ENCODE results near the gene AP1S3.

Gene AP1S3

DNA sequence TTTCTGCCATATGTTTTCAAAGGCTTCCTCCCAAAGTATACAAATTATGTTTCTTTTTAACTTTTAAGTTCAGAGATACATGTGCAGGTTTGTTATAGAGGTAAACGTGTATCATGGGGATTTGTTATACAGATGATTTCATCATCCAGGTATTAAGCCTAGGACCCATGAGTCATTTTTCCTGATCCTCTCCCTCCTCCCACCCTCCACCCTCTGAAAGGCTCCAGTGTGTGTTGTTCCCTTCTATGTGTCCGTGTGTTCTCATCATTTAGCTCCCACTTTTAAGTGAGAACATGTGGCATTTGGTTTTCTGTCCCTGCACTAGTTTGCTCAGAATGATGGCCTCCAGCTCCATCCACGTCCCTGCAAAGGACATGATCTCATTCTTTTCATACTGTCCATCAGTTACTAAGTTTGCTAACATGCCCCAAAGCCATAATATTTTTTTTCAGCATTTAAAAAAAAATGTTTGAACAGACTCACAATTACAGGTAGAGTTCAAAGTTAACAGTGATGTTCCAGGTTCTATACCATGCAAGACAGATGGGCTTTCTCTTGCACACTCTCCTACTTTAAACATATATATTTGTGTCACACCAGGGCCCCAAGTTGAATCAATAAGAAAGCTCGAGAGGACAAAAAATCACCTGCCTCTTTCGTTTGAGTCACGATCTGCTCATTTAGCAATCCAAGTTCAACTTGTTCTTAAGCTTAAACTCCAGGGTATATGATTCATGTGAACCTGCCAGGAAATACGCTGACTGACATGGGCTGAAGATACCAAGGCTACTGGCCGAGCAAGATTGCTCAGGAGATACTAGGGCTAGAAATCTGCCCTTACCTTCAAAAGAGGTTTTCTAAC, 77.6 kb downstream of the AP1S3 start:
- DNase-seq (ENCODE audit: low read depth): peak; percentile 96

GRCh38 chr2:223758131-223758840, 79.1 kb downstream of the AP1S3 start:
- DNase-seq (ENCODE audit: low read depth): no peak

GRCh38 chr2:223753940-223754339, 83.4 kb downstream of the AP1S3 start:
- no peak for DNase-seq (ENCODE audit: low read depth)

DNA sequence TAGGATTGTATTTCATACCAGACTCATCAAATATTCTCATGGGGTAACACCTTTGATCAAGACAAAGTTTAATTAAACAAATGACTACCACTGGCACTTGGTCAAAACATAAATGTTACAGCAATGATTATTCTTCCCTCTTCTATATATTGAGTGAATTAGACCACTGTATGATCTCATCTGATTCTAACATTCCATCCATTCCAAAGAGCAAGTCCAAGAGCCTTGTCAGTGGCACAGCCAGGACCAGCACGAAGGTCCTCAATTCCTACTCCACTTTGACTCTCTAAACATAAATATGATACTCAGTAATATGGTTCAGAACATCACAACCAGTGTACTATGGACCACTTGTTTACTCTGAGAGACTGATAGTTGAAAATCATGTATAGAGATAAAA, 86.4 kb downstream of the AP1S3 start:
- DNase-seq (ENCODE audit: low read depth): no peak

- no peak for DNase-seq (ENCODE audit: low read depth)
Measured at GRCh38 chr2:223747392-223748042, 89.9 kb downstream of the AP1S3 start.

GRCh38 chr2:223746611-223747010, 90.8 kb downstream of the AP1S3 start:
- DNase-seq (ENCODE audit: low read depth): no peak

DNA sequence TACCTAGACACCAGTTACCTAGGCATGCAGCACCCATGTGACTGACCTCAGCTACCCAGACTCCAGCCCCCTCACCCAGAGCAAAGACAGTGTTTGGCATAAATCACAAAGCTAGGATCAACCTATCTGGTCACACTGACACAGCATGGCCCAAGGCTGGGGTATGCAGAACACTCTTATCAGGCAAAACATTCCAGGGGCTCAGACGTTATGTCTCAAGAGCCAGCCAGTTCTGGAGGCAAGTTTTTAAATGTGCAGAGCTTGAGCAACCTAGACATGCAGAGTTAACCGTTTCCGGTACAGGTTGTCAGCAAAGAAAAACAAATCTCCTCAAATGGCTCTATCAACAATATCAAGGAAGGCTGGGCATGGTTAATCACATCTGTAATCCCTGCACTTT, 92.8 kb downstream of the AP1S3 start:
- DNase-seq (ENCODE audit: low read depth): peak; percentile 100

DNA sequence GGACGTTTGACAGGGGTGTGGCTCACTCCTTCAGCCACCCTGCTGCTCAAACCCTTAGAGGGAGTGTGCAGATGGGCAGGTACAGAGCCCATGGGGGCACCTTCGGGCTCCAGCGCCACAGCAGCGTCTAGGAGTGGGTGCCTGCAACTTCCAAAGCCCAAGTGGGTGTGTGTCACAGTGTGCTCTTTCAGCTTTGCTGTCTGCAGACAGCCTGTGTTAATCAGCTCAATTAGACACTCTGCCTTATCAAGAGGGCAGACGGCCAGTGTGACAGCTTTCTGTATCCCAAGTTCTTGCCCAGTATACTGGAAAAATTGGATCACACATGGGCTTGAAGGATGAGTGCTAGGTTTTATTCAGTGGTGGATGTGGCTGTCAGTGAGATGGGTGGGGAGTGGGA, 96.7 kb downstream of the AP1S3 start:
- no peak for DNase-seq (ENCODE audit: low read depth)

- DNase-seq (ENCODE audit: low read depth): no peak
Measured at GRCh38 chr2:223737207-223737606, 100.2 kb downstream of the AP1S3 start.

DNA sequence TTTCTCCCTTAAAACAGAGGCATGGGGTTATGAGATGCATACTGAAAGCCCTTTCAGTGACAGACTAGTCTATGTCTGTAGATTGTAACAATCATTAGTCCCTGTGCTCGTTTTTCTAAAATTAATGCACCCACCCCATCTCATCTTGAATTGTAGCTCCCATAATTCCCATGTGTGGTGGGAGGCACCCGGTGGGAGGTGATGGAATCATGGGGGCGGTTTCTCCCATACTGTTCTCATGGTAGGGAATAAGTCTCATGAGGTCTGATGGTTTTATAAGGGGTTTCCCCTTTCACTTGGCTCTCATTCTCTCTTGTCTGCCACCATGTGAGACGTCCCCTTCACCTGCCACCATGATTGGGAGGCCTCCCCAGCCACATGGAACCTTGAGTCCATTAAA, 100.9 kb downstream of the AP1S3 start:
- DNase-seq (ENCODE audit: low read depth): no peak

DNA sequence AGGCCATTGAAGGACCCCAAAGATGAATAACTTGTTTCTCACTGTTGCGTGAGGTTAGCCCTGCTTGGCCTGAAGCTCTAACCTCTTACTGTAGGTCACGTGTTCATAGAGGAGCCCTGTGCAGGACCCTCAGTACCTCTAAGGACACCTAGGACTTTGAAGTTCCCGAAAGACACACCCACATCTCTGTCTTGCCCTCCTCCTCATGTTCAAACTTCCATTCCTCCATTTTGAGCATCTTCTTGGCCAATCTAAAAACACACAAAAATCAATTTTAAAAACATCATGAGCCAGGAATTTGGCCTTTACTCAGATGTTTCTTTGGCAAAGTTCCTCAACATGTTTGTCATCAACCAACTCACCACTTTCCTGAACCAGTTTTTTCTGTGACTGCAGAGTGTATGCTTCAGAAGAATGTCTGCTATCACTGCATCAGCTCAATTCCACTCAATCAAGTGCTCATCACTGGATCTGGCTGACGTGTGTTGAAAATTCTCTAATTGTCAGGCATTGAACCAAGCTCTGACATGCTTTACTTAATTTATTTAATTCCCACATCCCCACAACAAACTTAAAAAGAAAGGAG, 101.6 kb downstream of the AP1S3 start:
- DNase-seq (ENCODE audit: low read depth): peak; percentile 100

GRCh38 chr2:223735035-223735640, 102.2 kb downstream of the AP1S3 start:
- DNase-seq (ENCODE audit: low read depth): no peak

DNA sequence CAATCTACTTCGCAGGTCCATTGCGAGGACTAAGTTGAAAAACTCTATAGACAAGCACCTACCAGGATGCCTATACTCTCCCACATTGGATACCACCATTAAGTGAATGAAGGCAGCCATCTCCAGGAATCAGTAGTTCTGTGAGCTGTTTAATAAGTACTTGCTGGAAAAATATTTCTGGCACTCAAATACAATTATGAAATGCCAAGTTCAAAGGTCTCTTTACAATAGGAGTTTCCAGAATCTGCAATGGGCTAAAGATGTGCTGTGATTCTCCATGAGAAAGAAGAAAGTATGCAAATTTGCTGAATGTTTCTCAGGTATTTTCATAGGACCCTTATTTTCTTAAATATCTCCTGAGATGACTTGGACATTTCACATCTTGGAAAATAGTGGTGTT, 103.0 kb downstream of the AP1S3 start:
- peak; percentile 53 for DNase-seq (ENCODE audit: low read depth)

DNA sequence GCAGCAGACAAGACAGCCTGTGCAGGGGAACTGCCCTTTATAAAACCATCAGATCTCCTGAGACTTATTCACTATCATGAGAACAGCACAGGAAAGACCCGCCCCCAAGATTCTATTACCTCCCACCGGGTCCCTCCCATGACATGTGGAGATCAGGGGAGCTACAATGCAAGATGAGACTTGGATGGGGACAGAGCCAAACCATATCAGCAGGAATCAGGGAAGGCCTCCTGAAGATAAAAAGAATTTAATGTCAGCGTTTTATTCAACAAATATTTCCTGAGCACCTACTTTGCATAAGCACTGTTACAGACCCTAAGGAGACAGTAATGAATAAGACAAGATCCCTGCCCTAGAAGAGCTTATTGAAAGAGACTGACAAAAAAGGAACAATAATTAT, 105.0 kb downstream of the AP1S3 start:
- DNase-seq (ENCODE audit: low read depth): no peak

- DNase-seq (ENCODE audit: low read depth): no peak
Measured at GRCh38 chr2:223731503-223731902, 105.9 kb downstream of the AP1S3 start.

GRCh38 chr2:223729781-223730180, 107.6 kb downstream of the AP1S3 start:
- no peak for DNase-seq (ENCODE audit: low read depth)

DNA sequence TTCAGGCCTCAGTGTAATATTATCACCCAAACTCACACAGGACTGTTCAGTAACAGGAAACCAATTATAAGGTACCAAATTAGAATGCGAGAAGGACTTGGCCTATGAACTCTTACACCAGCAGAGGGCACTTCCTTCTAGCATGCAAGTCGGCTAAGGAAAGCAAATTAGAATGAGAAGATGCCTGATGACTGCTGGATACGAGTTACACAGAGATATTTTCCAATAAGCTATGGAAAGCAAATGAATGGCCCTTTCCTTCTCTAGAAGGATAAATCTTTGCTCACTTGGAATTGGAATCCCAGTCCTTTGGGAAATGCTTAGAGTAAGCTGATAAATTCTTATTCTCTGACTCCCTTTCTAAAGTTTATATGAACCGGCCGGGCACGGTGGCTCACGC, 109.8 kb downstream of the AP1S3 start:
- peak; percentile 91 for DNase-seq (ENCODE audit: low read depth)

DNA sequence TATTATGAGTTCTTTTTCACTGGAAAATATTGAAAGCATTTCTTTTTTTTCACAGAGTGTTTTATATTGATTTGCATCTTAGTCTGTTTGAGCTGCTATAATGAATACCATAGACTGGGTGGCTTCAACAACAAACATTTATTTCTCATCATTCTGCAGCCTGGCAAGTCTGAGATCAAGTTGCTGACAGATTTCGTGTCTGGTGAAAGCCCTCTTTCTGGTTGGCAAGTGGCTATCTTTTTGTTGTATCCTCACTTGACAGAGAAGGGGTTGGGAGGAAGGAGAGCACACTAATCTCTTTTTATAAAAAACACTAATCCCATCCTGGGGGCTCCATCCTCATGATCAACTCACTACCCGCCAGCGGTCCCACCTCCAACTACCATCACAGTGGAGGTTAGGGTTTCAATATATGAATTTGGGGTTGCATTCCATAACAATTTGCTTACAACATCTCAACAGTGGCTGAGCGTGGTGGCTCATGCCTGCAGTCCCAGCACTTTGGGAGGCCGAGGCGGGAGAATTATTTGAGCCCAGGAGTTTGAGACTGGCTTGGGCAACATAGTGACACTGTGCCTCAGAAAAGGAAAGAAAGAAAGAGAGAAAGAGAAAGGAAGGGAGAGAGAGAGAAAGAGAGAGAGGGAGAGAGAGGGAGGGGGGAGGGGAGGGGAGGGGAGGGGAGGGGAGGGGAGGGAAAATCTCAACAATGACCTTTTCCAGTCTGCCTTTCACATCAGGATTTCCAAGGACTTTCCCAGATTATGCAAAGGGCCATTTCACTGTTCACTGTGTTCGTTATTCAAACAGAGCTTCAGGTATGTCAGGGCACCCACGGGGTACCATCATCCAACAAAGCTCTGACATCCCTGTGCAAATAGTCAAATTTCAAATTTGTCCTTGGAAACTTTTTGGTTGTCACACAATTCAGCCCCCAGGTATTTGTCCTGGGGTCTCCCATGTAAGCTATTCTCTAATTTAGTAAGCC, 111.1 kb downstream of the AP1S3 start:
- DNase-seq (ENCODE audit: low read depth): peak; percentile 42

- peak; percentile 100 for DNase-seq (ENCODE audit: low read depth)
Measured at GRCh38 chr2:223725494-223725893, 111.9 kb downstream of the AP1S3 start.

GRCh38 chr2:223724861-223725260, 112.5 kb downstream of the AP1S3 start:
- DNase-seq (ENCODE audit: low read depth): no peak

DNA sequence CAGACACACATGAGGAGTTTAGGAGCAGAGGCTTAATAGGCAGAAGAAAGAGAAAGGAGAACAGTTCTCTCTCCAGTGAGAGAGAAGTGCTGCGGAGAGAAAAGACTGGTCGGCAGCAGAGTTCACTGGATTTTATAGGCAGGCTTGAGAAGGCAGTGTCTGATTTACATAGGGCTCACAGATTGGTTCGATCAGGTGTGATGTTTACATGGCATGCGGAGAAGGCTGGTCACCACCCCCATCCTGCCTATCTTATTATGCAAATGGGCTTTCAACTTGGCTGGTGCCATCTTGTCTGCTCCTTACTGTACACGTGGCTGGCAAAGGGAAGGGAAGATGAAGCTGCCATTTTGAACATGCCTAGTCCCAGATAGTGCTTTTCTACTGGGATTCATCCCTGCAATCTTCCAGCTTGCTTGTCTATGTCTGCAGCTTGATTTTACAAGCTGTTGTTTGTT, 113.4 kb downstream of the AP1S3 start:
- peak; percentile 88 for DNase-seq (ENCODE audit: low read depth)

All from amniotic epithelial cell (primary cell).